HG03432 (cell line): Measurements from ENCODE around the gene DAGLB.
"Not testable (repeated sequence)": the region's sequence is repeated elsewhere in the genome, so short reads cannot be mapped to it uniquely, and the experiment has no call there.

Experiments used
- ATAC-seq: cut with Tn5 transposase; IDR thresholded peaks from one replicate; pipeline ENCODE4 v1.9.1; 2021; ENCODE audit warnings: mild to moderate bottlenecking, moderate library complexity; ENCODE audit not compliant: unreplicated experiment

The DAGLB gene

GRCh38 chr7:6400243-6401105 is 47.3 kb downstream of the DAGLB start:
- not testable (repeated sequence) for ATAC-seq

- ATAC-seq: no peak
These were observed 48.4 kb downstream of the DAGLB start for GRCh38 chr7:6399351-6399750.

- ATAC-seq: no peak
These were observed 48.8 kb downstream of the DAGLB start for GRCh38 chr7:6398943-6399342.

GRCh38 chr7:6397759-6398495 is 49.8 kb downstream of the DAGLB start:
- not testable (repeated sequence) for ATAC-seq

- no peak for ATAC-seq
These were observed 51.7 kb downstream of the DAGLB start for GRCh38 chr7:6395898-6396595.

GRCh38 chr7:6394114-6394513 is 53.6 kb downstream of the DAGLB start:
- ATAC-seq: no peak

- ATAC-seq: no peak
These were observed 54.1 kb downstream of the DAGLB start for GRCh38 chr7:6393667-6394056.

GRCh38 chr7:6392712-6393666 is 54.8 kb downstream of the DAGLB start:
- peak; percentile 86 for ATAC-seq

- ATAC-seq: no peak
These were observed 58.0 kb downstream of the DAGLB start for GRCh38 chr7:6389728-6390127.

GRCh38 chr7:6387734-6388294 is 59.9 kb downstream of the DAGLB start:
- ATAC-seq: no peak

- ATAC-seq: no peak
These were observed 61.0 kb downstream of the DAGLB start for GRCh38 chr7:6386779-6387178.

- no peak for ATAC-seq
These were observed 61.7 kb downstream of the DAGLB start for GRCh38 chr7:6385909-6386560.

- no peak for ATAC-seq
These were observed 62.5 kb downstream of the DAGLB start for GRCh38 chr7:6385110-6385781.

GRCh38 chr7:6384327-6384726 is 63.4 kb downstream of the DAGLB start:
- ATAC-seq: no peak

- ATAC-seq: no peak
These were observed 64.9 kb downstream of the DAGLB start for GRCh38 chr7:6382817-6383216.

- ATAC-seq: not testable (repeated sequence)
These were observed 65.9 kb downstream of the DAGLB start for GRCh38 chr7:6381846-6382245.

GRCh38 chr7:6380310-6381095 is 67.3 kb downstream of the DAGLB start:
- no peak for ATAC-seq

- no peak for ATAC-seq
These were observed 67.9 kb downstream of the DAGLB start for GRCh38 chr7:6379886-6380285.
